NCI-H1105 (cell line): ENCODE results near the gene CCSER1.
"Not testable (repeated sequence)": the region's sequence is repeated elsewhere in the genome, so short reads cannot be mapped to it uniquely, and the experiment has no call there.

ENCODE experiments used
- DNase-seq: peaks from one replicate; lab custom pipeline; 2025; lab: John Stamatoyannopoulos, UW

The CCSER1 gene

GRCh38 chr4:91064157-91064853 is 937.1 kb downstream of the CCSER1 start:
- peak; percentile 74 for DNase-seq

GRCh38 chr4:91065117-91065516 is 937.9 kb downstream of the CCSER1 start:
- no peak for DNase-seq

- DNase-seq = no peak
Measured at GRCh38 chr4:91070736-91071135, 943.5 kb downstream of the CCSER1 start.

GRCh38 chr4:91076147-91076546 is 949.0 kb downstream of the CCSER1 start:
- no peak for DNase-seq

GRCh38 chr4:91085961-91086360 is 958.8 kb downstream of the CCSER1 start:
- DNase-seq = no peak

- DNase-seq = no peak
Measured at GRCh38 chr4:91087743-91088142, 960.5 kb downstream of the CCSER1 start.

- no peak for DNase-seq
Measured at GRCh38 chr4:91089178-91089577, 962.0 kb downstream of the CCSER1 start.

GRCh38 chr4:91092398-91092980 is 965.3 kb downstream of the CCSER1 start:
- DNase-seq = no peak

GRCh38 chr4:91094220-91094619 is 967.0 kb downstream of the CCSER1 start:
- DNase-seq = not testable (repeated sequence)

GRCh38 chr4:91099666-91100065 is 972.5 kb downstream of the CCSER1 start:
- DNase-seq = no peak

- DNase-seq = no peak
Measured at GRCh38 chr4:91108751-91109150, 981.6 kb downstream of the CCSER1 start.

- no peak for DNase-seq
Measured at GRCh38 chr4:91111556-91111955, 984.4 kb downstream of the CCSER1 start.

GRCh38 chr4:91113130-91113706 is 986.0 kb downstream of the CCSER1 start:
- peak; percentile 3 for DNase-seq

GRCh38 chr4:91114386-91114785 is 987.2 kb downstream of the CCSER1 start:
- no peak for DNase-seq

GRCh38 chr4:91116861-91117260 is 989.7 kb downstream of the CCSER1 start:
- DNase-seq = no peak

GRCh38 chr4:91118597-91118996 is 991.4 kb downstream of the CCSER1 start:
- DNase-seq = no peak

- DNase-seq = no peak
Measured at GRCh38 chr4:91123742-91124141, 996.5 kb downstream of the CCSER1 start.

GRCh38 chr4:91127192-91127591 is 1000.0 kb downstream of the CCSER1 start:
- DNase-seq = no peak

- no peak for DNase-seq
Measured at GRCh38 chr4:91127831-91128230, 1000.6 kb downstream of the CCSER1 start.

- no peak for DNase-seq
Measured at GRCh38 chr4:91128519-91128918, 1001.3 kb downstream of the CCSER1 start.

GRCh38 chr4:91147067-91147466 is 1019.9 kb downstream of the CCSER1 start:
- DNase-seq = no peak

- DNase-seq = not testable (repeated sequence)
Measured at GRCh38 chr4:91154041-91154440, 1026.8 kb downstream of the CCSER1 start.

GRCh38 chr4:91167864-91168653 is 1040.9 kb downstream of the CCSER1 start:
- not testable (repeated sequence) for DNase-seq
